Gastrocnemius medialis (tissue), 4 donors: ENCODE results near the gene PTGDR2.

Experiments
- POLR2A ChIP-seq, 2 donors: fragments of 450-650 bp; IDR thresholded peaks; one replicate each; pipeline ENCODE4 v1.6.1; 2017; ENCODE audit warnings: antibody characterized with exemption in 2 of 2, mild to moderate bottlenecking in 2 of 2, moderate library complexity in 2 of 2
- TF ChIP-seq, protein P1 (sequence below), 5 experiments: fragments of 450-650 bp in 3 of 5; fragments of 200-600 bp in 2 of 5; sonication (generic) in 2 of 5; IDR thresholded peaks in 4 of 5; conservative IDR thresholded peaks in 1 of 5; 1 replicate in 4 of 5; 2 replicates in 1 of 5; pipeline ENCODE4 v1.5.1; 2016 to 2019; ENCODE audit warnings: antibody characterized with exemption in 5 of 5, mild to moderate bottlenecking in 3 of 5, moderate library complexity in 3 of 5

DNA sequence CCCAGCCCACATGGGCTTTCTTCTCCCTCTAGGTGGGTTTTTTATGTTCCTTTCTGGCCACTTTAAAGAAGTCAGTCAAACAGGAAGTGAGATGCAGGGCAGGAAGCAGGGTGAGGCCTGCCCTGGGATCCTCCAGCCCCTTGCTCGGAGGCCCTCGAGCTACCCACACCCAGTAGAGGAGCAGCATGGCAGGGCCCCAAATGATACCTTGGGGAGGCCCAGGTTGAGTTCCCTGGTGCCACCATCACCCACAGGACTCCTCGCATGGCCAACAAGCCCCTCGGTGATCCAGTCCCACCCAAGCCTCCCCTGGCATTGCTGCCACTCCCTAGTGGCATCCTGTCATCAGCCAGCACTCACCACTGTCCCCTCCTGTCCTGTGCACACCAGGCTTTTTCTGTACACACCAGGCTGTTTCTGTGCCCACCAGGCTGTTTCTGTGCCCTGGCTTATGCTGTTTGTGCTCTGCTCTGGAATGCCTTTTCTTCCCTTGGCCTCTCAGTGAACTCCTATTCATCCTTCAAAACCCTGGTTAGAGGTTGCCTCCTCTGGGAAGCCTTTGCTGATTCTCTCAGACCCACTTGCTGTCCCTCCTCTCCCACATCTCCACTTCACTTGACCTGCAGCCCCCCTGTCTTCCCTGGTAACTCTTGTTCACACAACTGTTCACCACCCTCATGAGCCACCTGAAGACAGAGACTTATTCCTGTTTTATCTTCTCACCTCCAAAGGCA is 3.1 kb upstream of the PTGDR2 start:
- TF ChIP-seq, protein P1, sequence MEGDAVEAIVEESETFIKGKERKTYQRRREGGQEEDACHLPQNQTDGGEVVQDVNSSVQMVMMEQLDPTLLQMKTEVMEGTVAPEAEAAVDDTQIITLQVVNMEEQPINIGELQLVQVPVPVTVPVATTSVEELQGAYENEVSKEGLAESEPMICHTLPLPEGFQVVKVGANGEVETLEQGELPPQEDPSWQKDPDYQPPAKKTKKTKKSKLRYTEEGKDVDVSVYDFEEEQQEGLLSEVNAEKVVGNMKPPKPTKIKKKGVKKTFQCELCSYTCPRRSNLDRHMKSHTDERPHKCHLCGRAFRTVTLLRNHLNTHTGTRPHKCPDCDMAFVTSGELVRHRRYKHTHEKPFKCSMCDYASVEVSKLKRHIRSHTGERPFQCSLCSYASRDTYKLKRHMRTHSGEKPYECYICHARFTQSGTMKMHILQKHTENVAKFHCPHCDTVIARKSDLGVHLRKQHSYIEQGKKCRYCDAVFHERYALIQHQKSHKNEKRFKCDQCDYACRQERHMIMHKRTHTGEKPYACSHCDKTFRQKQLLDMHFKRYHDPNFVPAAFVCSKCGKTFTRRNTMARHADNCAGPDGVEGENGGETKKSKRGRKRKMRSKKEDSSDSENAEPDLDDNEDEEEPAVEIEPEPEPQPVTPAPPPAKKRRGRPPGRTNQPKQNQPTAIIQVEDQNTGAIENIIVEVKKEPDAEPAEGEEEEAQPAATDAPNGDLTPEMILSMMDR (IDR thresholded peaks at IDR 0.05 in 4 of 5, conservative IDR thresholded peaks at IDR 0.05 in 1 of 5): no peak
- TF ChIP-seq POLR2A (IDR thresholded peaks at IDR 0.05): no peak
